Measurements from ENCODE around the gene ZNF74.
"Not testable (repeated sequence)": the region's sequence is repeated elsewhere in the genome, so short reads cannot be mapped to it uniquely, and the experiment has no call there.

DNA sequence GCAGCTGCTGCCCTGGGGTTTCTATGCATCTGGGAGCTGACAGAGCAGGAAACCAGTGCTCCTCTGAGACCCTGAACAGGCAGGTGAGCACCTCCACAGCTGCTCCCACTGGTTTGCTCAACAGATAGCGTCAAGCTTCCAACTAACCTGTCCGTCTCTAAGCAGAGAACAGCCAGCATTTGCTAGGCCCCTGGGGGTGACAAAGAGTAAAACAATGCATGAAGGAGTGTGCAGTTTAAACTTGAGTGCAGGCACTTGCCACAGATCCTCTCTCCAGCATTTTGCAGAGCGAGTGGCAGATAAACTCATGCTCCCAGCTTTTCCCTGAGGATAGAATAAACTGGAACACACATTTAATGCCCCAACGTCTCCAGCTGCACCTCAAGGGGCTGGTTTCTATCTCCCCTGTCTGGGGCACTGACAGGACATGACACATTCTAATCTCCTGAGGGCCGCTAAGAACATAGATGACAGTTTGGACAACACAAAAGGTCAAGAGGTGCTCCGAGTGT, 20.7 kb upstream of the ZNF74 start:
- TF ChIP-seq EZH2 (IDR thresholded peaks at IDR 0.05; ENCODE audit: borderline replicate concordance, insufficient read depth, low read length, poor library complexity, severe bottlenecking); POLR2AphosphoS5 (IDR thresholded peaks at IDR 0.05); MXI1 (conservative IDR thresholded peaks at IDR 0.05; ENCODE audit: poor library complexity, severe bottlenecking): not testable (repeated sequence)

Measured in neural cell (in vitro differentiated cells).